Heart left ventricle (tissue), 16 donors: ENCODE results near the gene MAG. TPM values are rescaled to one million over a fixed set of nuclear protein-coding genes. Genes with fewer than 3 reads are reported as not detected.

ENCODE experiments used
- ATAC-seq, 4 donors: fragments of 200-7000 bp; cut with Tn5 transposase; one replicate each; pipeline ENCODE4 v1.9.1; 2020 to 2022; ENCODE audit warnings: moderate library complexity in 4 of 4, mild to moderate bottlenecking in 3 of 4, moderate number of reproducible peaks in 1 of 4
- DNase-seq, 5 donors: peaks; one replicate each; pipeline ENCODE4 v3.0.0-alpha.2; 2020
- H3K27ac ChIP-seq, 12 donors: fragments of 200-600 bp; sonication (generic) in 4 of 12; one replicate each; pipeline versions ENCODE4 v1.5.0 to v1.8.0; 2016 to 2022; ENCODE audit warnings: mild to moderate bottlenecking in 2 of 12
- H3K27me3 ChIP-seq, 9 donors: fragments of 200-600 bp; sonication (generic) in 2 of 9; one replicate each; pipeline versions ENCODE4 v1.5.1 to v1.8.0; 2016 to 2022; ENCODE audit warnings: mild to moderate bottlenecking in 3 of 9
- H3K36me3 ChIP-seq, 9 donors: fragments of 200-600 bp; sonication (generic) in 2 of 9; one replicate each; pipeline versions ENCODE4 v1.5.0 to v1.8.0; 2018 to 2022; ENCODE audit warnings: mild to moderate bottlenecking in 2 of 9
- H3K4me1 ChIP-seq, 12 donors: fragments of 200-600 bp; sonication (generic) in 4 of 12; one replicate each; pipeline versions ENCODE4 v1.5.0 to v1.8.0; 2016 to 2022; ENCODE audit warnings: mild to moderate bottlenecking in 3 of 12
- H3K4me3 ChIP-seq, 12 donors: fragments of 200-600 bp; sonication (generic) in 4 of 12; one replicate each; pipeline versions ENCODE4 v1.5.0 to v1.8.0; 2017 to 2022; ENCODE audit warnings: mild to moderate bottlenecking in 9 of 12, moderate library complexity in 4 of 12
- H3K9me3 ChIP-seq, 12 donors: fragments of 200-600 bp; sonication (generic) in 4 of 12; one replicate each; pipeline versions ENCODE4 v1.5.0 to v1.8.0; 2016 to 2022; ENCODE audit warnings: mild to moderate bottlenecking in 1 of 12
- CTCF ChIP-seq, 12 donors: fragments of 200-600 bp; sonication (generic) in 4 of 12; IDR thresholded peaks; one replicate each; pipeline versions ENCODE4 v1.5.0 to v1.8.0; 2018 to 2022; ENCODE audit warnings: antibody characterized with exemption in 12 of 12, mild to moderate bottlenecking in 5 of 12
- POLR2A ChIP-seq, 2 donors: fragments of 450-650 bp; IDR thresholded peaks; one replicate each; pipeline ENCODE4 v1.6.1; 2017; ENCODE audit warnings: antibody characterized with exemption in 2 of 2, mild to moderate bottlenecking in 2 of 2, moderate library complexity in 2 of 2
- WGBS, 4 donors: extraction: QIAGEN DNeasy Blood & Tissue Kit in 2 of 4; methylation state at CpG; one replicate each; pipeline versions ENCODE4 v1.1.5 to v1.1.7; 2013 to 2018; 5-methylcytosine and 5-hydroxymethylcytosine counted together
- intact Hi-C, 10 donors: fragments of 100-400 bp; cut with DNase I; formaldehyde crosslinking; loops; one replicate each; pipeline versions ENCODE4 v1.11.1 to v1.14.2; 2022
- polyA plus RNA-seq, 2 donors: library from polyadenylated mRNA; stranded (reverse); fragments of 200-250 nt; gene quantifications; one replicate each; pipeline ENCODE4 v1.2.3, GENCODE V29; 2013
- total RNA-seq, 9 donors: library from RNA; depleted of rRNA in 2 of 9; stranded (reverse); fragments of >200 nt in 2 of 9; fragmentation: NEBNext Ultra II Directional in 3 of 9; extraction: Animal tissue kit (Norgen Biotek cat#: 25700) in 3 of 9; gene quantifications; one replicate each; pipeline versions ENCODE4 v1.1.0 to v1.2.4, GENCODE V29; 2016 to 2023
- donor health status: ischemic (EF 13 %, LVEDD 7.1; RV severe dilation, severe dysfunction).
- donor health status: healthy with polysubstance abuse.
- donor health status: DM: no; HTN: yes; CAD: no.
- donor health status: DM: no; HTN: no; CAD: no.
- donor health status: ischemic (EF 25% LVEDD 6.9; RV normal size, moderate dysfunction).
- donor health status: ischemic (EF 25% LVEDD 5.7; RV mildly dilated, moderate dysfunction).
- donor health status: healthy.
- donor health status: DM: yes; HTN: yes; CAD: no.
- donor health status: ischemic (EF 35%, LVEDD 5.7; RV mildly dilated, moderate dysfunction).
- donor health status: nonischemic (EF 11% LVEDD 7.7; RV severe dilation, severe dysfunction).
- donor health status: DM: yes; HTN: yes; CAD: no.
- donor health status: PGD.
- donor health status: ischemic (EF 29% LVEDD 5.4; RV normal size, mild dysfunction).
- donor health status: nonischemic (EF 23%, LVEDD 6.1; RV moderate dilation, normal function).

MAG gene
- total and polyA plus RNA-seq, 11 donors, result 0.30 to 0.72 TPM; not detected in 9

DNA sequence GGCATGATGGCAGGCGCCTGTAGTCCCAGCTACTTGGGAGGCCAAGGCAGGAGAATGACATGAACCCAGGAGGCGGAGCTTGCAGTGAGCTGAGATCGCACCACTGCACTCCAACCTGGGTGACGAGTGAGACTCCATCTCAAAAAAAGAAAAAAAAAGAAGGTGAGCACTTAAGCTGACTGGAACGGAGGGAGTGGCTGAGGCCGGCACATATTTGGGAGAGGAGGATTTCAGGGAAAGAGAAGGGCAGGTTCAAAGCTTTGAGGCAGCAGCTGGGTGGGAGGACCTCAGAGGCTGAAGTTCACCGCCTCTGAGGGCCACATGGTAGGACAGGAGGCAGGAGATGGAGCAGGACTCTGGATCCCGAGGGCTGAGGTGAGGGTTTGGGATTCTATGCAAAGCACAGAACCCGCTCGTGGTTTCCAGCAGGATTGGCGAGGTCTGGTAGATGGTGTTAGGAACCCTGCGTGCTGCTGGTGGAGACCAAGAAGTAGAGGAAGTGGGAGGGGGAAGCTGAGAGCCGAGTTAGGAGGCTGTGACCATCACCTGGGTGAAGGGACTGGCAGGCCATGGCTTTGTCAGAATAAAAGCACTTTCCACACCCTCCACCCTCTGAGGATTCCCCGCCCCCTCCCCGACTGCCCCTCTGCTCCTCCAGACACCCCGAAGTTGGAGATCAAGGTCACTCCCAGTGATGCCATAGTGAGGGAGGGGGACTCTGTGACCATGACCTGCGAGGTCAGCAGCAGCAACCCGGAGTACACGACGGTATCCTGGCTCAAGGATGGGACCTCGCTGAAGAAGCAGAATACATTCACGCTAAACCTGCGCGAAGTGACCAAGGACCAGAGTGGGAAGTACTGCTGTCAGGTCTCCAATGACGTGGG lies 45.4 kb downstream of the MAG start:
- intact Hi-C loops, result no loop called here
- H3K9me3 ChIP-seq, result no peaks in the 10 kb centered on the region
- H3K36me3 ChIP-seq, result no peaks in the 10 kb centered on the region
- no peak for ATAC-seq
- TF ChIP-seq POLR2A (IDR thresholded peaks at IDR 0.05), result no peak
- no peak for TF ChIP-seq CTCF (IDR thresholded peaks at IDR 0.05)
- H3K27ac ChIP-seq, result no peak overlapping the region
- no peaks in the 10 kb centered on the region for H3K4me1 ChIP-seq
- H3K4me3 ChIP-seq, result no peak overlapping the region
- 79 to 86% (median 82%) methylated on average over 25 of the region's 25 CpGs for WGBS, 4 donors
- H3K27me3 ChIP-seq, result peaks cover 0 to 18% (median 3%) of the 10 kb centered on the region in 9 donors
- peak in 1 of 5 donors; percentile 10 for DNase-seq

DNA sequence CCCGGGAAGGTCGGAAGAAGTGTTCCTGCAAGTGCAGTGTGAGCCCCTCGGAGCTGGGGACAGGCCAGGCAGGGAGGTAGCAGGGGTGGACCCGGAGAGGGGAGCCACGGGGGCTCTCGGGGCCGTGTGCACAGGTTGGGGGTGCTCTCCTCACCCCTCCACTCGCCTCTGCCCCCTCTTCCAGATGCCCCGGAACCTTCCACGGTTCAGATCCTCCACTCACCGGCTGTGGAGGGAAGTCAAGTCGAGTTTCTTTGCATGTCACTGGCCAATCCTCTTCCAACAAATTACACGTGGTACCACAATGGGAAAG lies 46.0 kb downstream of the MAG start:
- TF ChIP-seq POLR2A (IDR thresholded peaks at IDR 0.05) (no peak), CTCF (IDR thresholded peaks at IDR 0.05) (no peak)
- no peak overlapping the region for H3K4me3 ChIP-seq
- WGBS, 4 donors, result 77 to 89% (median 83%) methylated on average over 13 of the region's 13 CpGs
- DNase-seq, result peak in 1 of 5 donors; percentile 20
- no peaks in the 10 kb centered on the region for H3K36me3 ChIP-seq
- no peaks in the 10 kb centered on the region for H3K9me3 ChIP-seq
- peaks cover 0 to 15% (median 0%) of the 10 kb centered on the region in 9 donors for H3K27me3 ChIP-seq
- no peak overlapping the region for H3K27ac ChIP-seq
- ATAC-seq, result peak in 1 of 4 donors; percentile 12
- intact Hi-C loops, result no loop called here
- H3K4me1 ChIP-seq, result no peaks in the 10 kb centered on the region

DNA sequence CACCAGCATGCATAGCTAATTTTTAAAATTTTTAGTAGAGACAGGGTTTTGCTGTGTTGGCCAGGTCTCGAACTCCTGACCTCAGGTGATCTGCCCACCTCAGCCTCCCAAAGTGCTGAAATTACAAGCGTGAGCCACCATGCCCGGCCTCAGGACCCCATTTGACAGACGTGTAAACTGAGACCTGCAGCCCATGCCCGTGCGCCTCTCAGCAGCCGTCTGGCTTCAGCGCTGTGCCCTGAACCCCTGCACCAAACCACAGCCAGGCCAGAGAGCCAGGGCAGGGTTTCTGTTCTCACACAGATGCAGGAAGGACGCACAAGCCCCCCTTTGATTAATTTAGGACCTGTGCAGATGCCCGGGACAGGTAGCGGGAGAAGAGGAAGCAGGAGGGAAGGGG lies 48.5 kb downstream of the MAG start:
- H3K27me3 ChIP-seq, result peaks cover 0 to 3% (median 0%) of the 10 kb centered on the region in 9 donors
- no peak overlapping the region for H3K4me3 ChIP-seq
- H3K4me1 ChIP-seq, result no peaks in the 10 kb centered on the region
- ATAC-seq (no peak), DNase-seq (no peak)
- no peaks in the 10 kb centered on the region for H3K9me3 ChIP-seq
- no peak for TF ChIP-seq CTCF (IDR thresholded peaks at IDR 0.05)
- TF ChIP-seq POLR2A (IDR thresholded peaks at IDR 0.05), result no peak
- H3K36me3 ChIP-seq, result no peaks in the 10 kb centered on the region
- 85 to 93% (median 89%) methylated on average over 11 of the region's 11 CpGs for WGBS, 4 donors
- intact Hi-C loops, result no loop called here
- no peak overlapping the region for H3K27ac ChIP-seq

DNA sequence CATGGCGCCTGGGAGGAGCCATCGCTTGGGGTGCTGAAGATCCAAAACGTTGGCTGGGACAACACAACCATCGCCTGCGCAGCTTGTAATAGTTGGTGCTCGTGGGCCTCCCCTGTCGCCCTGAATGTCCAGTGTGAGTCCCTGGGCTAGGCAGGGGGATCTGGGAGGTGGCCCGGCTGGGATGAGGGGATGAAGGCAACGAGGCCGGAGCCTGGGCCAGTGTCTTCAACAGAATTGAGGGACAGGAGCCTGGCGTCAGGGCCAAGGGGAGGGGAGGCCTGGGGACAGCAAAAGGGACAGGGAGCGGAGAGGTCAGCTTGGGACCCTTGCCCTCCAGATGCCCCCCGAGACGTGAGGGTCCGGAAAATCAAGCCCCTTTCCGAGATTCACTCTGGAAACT lies 49.0 kb downstream of the MAG start:
- Histone ChIP-seq H3K4me3 (no peak overlapping the region), H3K27ac (no peak overlapping the region), H3K4me1 (peaks cover 0 to 2% (median 0%) of the 10 kb centered on the region in 12 donors), H3K9me3 (no peaks in the 10 kb centered on the region), H3K36me3 (no peaks in the 10 kb centered on the region), H3K27me3 (peaks cover 0 to 5% (median 0%) of the 10 kb centered on the region in 9 donors)
- WGBS, 4 donors, result 84 to 89% (median 86%) methylated on average over 16 of the region's 16 CpGs
- intact Hi-C loops, result no loop called here
- DNase-seq, result no peak
- no peak for ATAC-seq
- no peak for TF ChIP-seq CTCF (IDR thresholded peaks at IDR 0.05)
- no peak for TF ChIP-seq POLR2A (IDR thresholded peaks at IDR 0.05)
